GM12874 (cell line): Measurements from ENCODE around the gene SAMSN1.

Source experiments
- TF ChIP-seq, protein P1 (sequence below): IDR thresholded peaks from 2 replicates; pipeline ENCODE4 v1.5.1; 2011; ENCODE audit warnings: low read depth, mild to moderate bottlenecking, control low read depth, low read length, moderate library complexity; ENCODE audit not compliant: insufficient read depth

The SAMSN1 gene

GRCh38 chr21:14545906-14546480, at the start of gene SAMSN1:
TSS of gene SAMSN1 (minus strand) at chr21:14546315. CDS start at chr21:14546261, 54 bp downstream.
- TF ChIP-seq, protein P1, sequence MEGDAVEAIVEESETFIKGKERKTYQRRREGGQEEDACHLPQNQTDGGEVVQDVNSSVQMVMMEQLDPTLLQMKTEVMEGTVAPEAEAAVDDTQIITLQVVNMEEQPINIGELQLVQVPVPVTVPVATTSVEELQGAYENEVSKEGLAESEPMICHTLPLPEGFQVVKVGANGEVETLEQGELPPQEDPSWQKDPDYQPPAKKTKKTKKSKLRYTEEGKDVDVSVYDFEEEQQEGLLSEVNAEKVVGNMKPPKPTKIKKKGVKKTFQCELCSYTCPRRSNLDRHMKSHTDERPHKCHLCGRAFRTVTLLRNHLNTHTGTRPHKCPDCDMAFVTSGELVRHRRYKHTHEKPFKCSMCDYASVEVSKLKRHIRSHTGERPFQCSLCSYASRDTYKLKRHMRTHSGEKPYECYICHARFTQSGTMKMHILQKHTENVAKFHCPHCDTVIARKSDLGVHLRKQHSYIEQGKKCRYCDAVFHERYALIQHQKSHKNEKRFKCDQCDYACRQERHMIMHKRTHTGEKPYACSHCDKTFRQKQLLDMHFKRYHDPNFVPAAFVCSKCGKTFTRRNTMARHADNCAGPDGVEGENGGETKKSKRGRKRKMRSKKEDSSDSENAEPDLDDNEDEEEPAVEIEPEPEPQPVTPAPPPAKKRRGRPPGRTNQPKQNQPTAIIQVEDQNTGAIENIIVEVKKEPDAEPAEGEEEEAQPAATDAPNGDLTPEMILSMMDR = no peak

DNA sequence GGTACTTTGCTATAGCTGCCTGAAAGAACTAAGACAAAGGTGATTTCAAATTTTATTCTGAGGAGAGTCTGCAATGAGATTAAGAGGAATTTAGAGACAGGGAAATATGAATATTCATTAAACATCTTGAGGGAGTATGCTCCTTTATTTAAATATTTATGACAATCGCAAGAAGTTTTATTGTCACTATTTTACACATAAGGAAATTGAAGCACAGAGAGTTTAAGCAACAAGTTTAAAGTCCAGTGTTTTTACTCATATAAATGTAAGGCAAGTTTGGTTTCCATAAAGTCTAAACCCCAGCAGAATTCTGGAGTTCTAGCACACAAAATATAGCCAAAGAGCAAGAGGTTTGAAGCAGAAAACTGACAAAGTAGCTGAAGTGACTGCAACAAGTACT, 49.3 kb upstream of the SAMSN1 start:
- TF ChIP-seq, protein P1 = no peak

- TF ChIP-seq, protein P1 = no peak
Measured at GRCh38 chr21:14594967-14595366, 48.9 kb upstream of the SAMSN1 start.

- TF ChIP-seq, protein P1 = no peak
Measured at GRCh38 chr21:14593230-14593629, 47.1 kb upstream of the SAMSN1 start.

DNA sequence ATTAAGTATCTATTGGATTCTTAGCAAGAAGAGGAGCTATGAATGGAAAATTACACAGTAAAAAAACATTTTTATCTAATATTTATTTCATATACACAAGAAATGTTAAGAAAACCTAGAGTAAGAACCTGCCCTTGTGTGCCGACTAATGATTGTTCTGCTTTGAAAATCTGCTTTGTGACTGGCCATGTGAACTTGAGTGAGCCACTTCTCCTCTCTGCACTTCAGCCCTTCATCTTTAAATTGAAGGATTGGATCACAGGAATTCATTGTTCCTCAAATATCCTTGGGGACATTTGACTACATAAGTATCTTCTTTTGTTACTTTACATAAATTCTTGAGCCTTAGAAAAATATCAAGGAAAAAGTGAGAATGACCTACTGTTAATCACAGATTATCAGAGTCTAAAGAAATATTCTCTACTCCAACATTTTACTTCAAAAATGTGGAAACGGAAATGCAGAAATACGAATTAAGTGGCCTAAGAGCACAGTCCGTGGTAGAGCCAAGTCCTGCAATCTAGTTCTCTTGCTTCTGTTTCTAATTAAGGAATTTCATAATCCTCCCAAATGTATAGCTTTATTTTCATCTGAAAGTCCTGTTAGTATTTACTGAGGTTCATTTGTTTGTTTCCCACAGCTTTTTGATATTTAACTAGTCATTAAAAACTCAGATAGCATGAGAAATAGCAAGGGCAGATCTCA, 46.3 kb upstream of the SAMSN1 start:
- TF ChIP-seq, protein P1 = no peak

GRCh38 chr21:14591882-14592281, 45.8 kb upstream of the SAMSN1 start:
- TF ChIP-seq, protein P1 = no peak

- TF ChIP-seq, protein P1 = no peak
Measured at GRCh38 chr21:14591377-14591776, 45.3 kb upstream of the SAMSN1 start.
